HL-60 (cell line): ENCODE measurements around the gene CSGALNACT2.

Source experiments
- GABPA ChIP-seq: IDR thresholded peaks from 2 replicates; pipeline ENCODE4 v1.6.1; 2012; ENCODE audit warnings: low read depth
- POLR2AphosphoS5 ChIP-seq: IDR thresholded peaks from 2 replicates; pipeline ENCODE4 v1.6.1; 2012; ENCODE audit warnings: low read depth
- SPI1 ChIP-seq: IDR thresholded peaks from 2 replicates; pipeline ENCODE4 v1.6.1; 2012; ENCODE audit warnings: low read depth, mild to moderate bottlenecking, borderline replicate concordance
- TF ChIP-seq, protein P1 (sequence below): IDR thresholded peaks from one replicate; pipeline ENCODE4 v1.5.1; 2011; ENCODE audit warnings: low read length, control low read depth, inconsistent platforms; ENCODE audit not compliant: insufficient read depth
- TF ChIP-seq, protein P2 (sequence below): IDR thresholded peaks from 2 replicates; pipeline ENCODE4 v1.6.1; 2012; ENCODE audit warnings: low read depth; ENCODE audit not compliant: insufficient replicate concordance

DNA sequence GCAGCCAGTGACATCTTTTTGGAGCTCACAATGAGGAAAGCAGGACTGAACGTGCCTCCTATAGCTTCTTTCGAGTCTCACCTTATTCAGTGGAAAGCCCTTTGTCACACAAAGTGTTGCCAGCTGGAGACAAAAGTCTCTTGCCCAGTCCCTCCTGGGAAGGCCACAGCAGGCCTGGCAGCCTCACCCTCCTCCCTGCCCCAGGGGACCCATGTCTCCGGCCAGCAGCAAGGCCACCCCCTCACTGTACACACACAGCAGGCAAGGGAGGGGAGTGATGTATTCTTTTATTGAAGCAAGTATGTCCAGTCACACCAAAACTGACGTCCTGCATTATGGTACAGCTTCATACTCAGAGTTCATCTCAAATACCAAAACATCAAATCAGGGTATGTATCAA, 56.0 kb downstream of the CSGALNACT2 start:
- TF ChIP-seq, protein P1, sequence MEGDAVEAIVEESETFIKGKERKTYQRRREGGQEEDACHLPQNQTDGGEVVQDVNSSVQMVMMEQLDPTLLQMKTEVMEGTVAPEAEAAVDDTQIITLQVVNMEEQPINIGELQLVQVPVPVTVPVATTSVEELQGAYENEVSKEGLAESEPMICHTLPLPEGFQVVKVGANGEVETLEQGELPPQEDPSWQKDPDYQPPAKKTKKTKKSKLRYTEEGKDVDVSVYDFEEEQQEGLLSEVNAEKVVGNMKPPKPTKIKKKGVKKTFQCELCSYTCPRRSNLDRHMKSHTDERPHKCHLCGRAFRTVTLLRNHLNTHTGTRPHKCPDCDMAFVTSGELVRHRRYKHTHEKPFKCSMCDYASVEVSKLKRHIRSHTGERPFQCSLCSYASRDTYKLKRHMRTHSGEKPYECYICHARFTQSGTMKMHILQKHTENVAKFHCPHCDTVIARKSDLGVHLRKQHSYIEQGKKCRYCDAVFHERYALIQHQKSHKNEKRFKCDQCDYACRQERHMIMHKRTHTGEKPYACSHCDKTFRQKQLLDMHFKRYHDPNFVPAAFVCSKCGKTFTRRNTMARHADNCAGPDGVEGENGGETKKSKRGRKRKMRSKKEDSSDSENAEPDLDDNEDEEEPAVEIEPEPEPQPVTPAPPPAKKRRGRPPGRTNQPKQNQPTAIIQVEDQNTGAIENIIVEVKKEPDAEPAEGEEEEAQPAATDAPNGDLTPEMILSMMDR = no peak
- TF ChIP-seq SPI1 (no peak), GABPA (no peak), POLR2AphosphoS5 (no peak)
- TF ChIP-seq, protein P2, sequence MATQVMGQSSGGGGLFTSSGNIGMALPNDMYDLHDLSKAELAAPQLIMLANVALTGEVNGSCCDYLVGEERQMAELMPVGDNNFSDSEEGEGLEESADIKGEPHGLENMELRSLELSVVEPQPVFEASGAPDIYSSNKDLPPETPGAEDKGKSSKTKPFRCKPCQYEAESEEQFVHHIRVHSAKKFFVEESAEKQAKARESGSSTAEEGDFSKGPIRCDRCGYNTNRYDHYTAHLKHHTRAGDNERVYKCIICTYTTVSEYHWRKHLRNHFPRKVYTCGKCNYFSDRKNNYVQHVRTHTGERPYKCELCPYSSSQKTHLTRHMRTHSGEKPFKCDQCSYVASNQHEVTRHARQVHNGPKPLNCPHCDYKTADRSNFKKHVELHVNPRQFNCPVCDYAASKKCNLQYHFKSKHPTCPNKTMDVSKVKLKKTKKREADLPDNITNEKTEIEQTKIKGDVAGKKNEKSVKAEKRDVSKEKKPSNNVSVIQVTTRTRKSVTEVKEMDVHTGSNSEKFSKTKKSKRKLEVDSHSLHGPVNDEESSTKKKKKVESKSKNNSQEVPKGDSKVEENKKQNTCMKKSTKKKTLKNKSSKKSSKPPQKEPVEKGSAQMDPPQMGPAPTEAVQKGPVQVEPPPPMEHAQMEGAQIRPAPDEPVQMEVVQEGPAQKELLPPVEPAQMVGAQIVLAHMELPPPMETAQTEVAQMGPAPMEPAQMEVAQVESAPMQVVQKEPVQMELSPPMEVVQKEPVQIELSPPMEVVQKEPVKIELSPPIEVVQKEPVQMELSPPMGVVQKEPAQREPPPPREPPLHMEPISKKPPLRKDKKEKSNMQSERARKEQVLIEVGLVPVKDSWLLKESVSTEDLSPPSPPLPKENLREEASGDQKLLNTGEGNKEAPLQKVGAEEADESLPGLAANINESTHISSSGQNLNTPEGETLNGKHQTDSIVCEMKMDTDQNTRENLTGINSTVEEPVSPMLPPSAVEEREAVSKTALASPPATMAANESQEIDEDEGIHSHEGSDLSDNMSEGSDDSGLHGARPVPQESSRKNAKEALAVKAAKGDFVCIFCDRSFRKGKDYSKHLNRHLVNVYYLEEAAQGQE = no peak
